KOPT-K1 (cell line): Measurements from ENCODE around the gene CCDC93.
"Not testable (repeated sequence)": the region's sequence is repeated elsewhere in the genome, so short reads cannot be mapped to it uniquely, and the experiment has no call there.

Source experiments
- H3K27ac ChIP-seq: fragments of 200-600 bp; sonication (generic); 2 replicates; pipeline ENCODE4 v1.5.1; 2016; ENCODE audit warnings: antibody characterized with exemption, mild to moderate bottlenecking, low read depth, low read length; ENCODE audit not compliant: poor library complexity, severe bottlenecking
- H3K36me3 ChIP-seq: fragments of 200-600 bp; sonication (generic); 2 replicates; pipeline ENCODE4 v1.5.1; 2017; ENCODE audit warnings: antibody characterized with exemption, mild to moderate bottlenecking, low read length, moderate library complexity; ENCODE audit not compliant: insufficient read depth
- H3K9me3 ChIP-seq: fragments of 200-600 bp; sonication (generic); 2 replicates; pipeline ENCODE4 v1.5.1; 2017; ENCODE audit warnings: antibody characterized with exemption, low read length, mild to moderate bottlenecking; ENCODE audit not compliant: insufficient read depth, poor library complexity, severe bottlenecking

CCDC93 gene

DNA sequence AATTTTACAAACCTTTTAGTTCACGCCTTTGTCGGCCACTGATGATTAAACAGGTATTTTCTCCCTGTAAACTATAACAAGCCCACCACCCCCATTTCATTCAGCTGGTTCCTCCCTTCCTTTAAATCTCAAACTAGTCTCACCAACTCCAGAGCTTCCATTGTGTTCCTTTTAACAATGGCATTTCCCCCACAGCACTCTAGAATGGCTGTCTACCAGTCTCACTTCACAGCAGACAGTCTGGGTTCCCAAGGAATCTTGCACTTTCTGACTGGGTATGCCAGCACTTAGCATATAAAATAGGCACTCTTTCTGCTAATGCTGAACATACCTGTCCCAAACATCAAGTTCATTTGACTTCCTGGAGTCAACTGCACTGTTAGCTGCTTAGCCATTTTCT, 75.3 kb downstream of the CCDC93 start:
- H3K36me3 ChIP-seq: peaks cover 99% of the 10 kb centered on the region
- H3K27ac ChIP-seq: no peak overlapping the region
- H3K9me3 ChIP-seq: no peaks in the 10 kb centered on the region

DNA sequence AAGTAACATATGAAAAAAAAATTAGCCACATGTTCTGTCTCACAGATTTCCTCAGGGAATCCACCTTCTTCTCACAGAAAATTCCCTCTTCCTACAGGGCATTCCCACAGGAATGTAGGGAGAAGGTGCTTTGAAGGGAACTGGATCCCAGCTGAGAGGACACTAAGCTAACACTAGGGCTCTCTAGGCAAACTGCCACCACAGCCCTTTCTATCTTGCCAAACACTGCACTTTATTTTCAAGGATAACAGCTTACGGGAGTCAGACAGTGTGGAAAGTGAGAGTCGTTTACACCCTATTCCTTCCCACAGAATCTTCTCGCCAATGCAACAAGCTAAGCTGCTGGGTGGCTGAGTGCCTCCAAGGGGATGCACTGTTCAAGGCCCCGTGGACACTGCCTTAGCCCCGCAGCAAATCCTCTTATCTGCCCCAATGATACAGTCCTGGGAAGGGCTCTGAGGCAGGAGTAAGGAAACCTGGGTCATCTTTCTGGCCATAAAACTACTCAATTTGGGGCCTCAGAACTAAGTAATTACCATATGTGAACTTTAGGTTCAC, 76.9 kb downstream of the CCDC93 start:
- Histone ChIP-seq H3K36me3 (peaks cover 99% of the 10 kb centered on the region), H3K9me3 (no peaks in the 10 kb centered on the region), H3K27ac (no peak overlapping the region)

DNA sequence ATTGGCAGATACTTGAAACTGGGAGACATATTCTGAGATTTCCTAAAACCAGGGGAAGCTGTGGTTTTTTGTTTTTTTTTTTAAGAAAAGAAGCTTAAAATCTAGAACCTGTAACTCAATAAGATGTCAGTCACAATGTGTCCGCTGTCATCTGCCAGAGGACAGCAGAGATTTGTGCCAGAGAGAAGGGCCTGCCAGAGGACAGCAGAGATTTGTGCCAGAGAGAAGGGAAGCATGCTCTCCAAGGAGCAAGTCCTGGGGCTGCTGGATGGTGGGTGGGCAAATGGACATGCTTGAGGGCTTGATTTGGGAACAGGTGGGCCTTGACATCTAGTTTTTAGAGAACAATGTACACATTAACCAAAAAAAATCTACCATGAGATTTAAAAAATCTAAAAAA, 77.9 kb downstream of the CCDC93 start:
- peaks cover 99% of the 10 kb centered on the region for H3K36me3 ChIP-seq
- H3K27ac ChIP-seq: no peak overlapping the region
- no peaks in the 10 kb centered on the region for H3K9me3 ChIP-seq

DNA sequence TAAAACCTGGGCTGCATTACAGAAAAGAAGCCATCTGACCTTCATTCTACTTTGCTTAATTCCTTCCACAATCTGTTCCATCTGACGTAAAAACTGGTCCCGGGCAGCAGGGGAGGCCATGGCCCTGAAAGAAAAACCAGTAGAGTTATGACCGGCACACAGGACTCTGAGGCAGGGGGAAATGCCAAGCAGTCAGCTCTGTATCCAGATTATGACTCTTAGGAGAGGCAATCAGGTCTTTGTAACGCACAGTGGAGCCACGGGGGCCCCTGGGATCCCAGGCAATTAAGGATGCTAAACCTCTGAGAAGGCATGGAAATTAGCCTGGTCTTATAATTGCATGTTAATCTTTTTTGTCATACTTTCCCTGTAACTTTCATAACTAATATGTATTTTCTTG, 78.4 kb downstream of the CCDC93 start:
- H3K27ac ChIP-seq: no peak overlapping the region
- H3K9me3 ChIP-seq: no peaks in the 10 kb centered on the region
- peaks cover 99% of the 10 kb centered on the region for H3K36me3 ChIP-seq

DNA sequence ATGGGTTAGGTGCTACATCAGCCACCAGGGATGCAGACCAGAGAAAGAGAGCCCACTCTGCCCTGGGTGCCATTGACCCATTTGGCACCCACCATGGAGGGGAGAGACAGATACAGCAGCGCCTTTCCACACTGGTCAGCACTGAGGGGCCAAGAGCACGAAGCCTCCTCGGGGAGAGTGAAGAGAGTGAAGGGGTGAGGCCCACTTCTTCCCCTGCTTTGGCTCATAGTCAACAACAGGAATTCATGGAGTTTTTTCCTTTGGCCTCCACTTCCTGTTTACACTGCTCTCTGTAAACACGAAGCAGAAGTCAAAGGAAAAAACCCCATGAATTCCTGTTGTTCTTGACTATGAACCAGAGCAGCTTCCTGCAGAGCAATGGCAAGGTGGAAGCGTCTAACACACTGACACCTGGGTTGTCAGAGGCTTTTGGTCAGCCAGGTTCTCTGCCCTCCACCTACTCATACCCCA, 80.0 kb downstream of the CCDC93 start:
- peaks cover 99% of the 10 kb centered on the region for H3K36me3 ChIP-seq
- no peaks in the 10 kb centered on the region for H3K9me3 ChIP-seq
- no peak overlapping the region for H3K27ac ChIP-seq

DNA sequence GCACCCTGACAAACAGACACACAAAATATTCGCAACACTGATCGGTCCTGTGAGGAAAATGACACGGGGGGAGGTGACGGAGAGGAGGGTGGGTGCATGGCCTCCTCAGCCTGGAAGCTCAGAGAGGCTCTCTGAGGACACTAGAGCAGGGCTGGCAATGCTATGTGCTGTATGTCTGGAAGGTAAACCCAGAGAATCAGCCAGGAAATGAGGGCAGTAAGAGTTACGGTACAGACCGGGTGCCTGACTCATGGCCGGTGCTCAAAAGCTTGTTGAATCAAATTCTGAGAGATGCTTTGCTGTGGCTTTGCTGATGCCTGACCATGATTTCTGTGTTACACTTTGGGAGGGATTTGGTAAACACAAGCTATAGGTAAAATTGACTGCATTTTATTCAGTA, 81.9 kb downstream of the CCDC93 start:
- Histone ChIP-seq H3K9me3 (no peaks in the 10 kb centered on the region), H3K27ac (no peak overlapping the region), H3K36me3 (peaks cover 80% of the 10 kb centered on the region)

DNA sequence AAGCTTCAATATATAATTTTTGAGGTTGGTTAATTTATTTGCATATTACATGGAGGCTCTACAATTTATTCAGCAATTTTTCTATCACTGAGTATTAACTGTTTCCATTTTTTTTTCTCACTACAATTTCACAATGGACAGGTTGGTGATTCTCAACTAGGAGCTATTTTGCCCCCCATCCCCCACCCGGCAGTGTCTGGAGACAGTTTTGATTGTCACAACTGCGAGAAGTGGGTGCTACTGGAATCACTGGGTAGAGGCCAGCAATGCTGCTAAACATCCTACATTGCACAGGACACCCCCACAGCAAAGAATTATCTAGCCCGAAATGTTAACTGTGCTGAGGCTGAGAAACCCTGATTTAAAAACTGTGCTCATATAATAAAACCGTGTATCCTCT, 82.6 kb downstream of the CCDC93 start:
- H3K27ac ChIP-seq: no peak overlapping the region
- no peaks in the 10 kb centered on the region for H3K9me3 ChIP-seq
- H3K36me3 ChIP-seq: peaks cover 73% of the 10 kb centered on the region

DNA sequence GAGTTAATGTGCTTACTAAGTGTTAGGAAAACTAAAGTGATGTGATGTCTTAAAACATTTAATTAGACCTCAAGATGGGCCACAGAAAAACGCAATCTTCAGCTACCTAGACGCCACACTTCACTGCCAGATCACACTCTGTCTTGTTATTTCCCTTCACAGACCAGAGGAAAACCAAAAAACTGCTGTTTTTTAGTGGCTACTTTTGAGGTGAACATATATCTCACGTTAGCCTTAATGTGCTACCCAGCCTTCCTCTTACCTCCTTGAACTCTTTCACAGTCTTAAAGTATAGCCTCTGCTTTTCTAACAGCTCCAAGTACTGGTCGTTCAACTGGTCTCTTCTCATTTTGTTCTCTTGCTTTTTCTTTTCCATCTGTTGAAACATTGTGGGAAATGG, 83.1 kb downstream of the CCDC93 start:
- no peaks in the 10 kb centered on the region for H3K9me3 ChIP-seq
- peaks cover 68% of the 10 kb centered on the region for H3K36me3 ChIP-seq
- no peak overlapping the region for H3K27ac ChIP-seq

DNA sequence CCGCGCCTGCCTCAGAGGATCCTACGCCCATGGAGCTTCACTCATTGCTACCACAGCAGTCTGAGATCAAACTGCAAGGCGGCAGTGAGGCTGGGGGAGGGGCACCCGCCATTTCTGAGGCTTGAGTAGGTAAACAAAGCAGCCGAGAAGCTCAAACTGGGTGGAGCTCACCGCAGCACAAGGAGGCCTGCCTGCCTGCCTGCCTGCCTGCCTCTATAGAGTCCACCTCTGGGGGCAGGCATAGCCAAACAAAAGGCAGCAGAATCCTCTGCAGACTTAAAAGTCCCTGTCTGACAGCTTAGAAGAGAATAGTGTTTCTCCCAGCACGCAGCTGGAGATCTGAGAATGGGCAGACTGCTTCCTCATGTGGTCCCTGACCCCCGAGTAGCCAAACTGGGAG, 90.4 kb downstream of the CCDC93 start:
- H3K36me3 ChIP-seq: peaks cover 47% of the 10 kb centered on the region
- H3K27ac ChIP-seq, H3K9me3 ChIP-seq: not testable (repeated sequence)

DNA sequence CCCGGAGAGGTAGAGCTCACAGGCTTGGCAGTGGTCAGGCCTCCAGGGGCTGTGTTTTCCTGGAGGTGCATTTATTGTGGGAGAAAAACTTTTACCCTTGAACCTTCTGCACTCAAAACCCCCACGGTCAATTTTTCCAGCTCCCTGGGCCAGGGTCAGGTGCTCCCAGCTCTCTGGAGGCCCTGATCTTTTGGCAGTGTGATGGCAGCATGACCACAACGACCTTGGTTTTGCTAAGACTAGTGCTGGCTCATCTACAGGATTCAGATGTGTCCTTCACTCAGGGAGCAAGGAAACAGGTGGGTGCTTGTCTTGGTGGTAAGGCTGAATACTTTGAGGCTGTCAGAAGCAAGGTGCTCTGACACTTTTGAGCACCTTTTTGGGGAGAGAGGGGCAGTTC, 92.3 kb downstream of the CCDC93 start:
- H3K36me3 ChIP-seq: peaks cover 66% of the 10 kb centered on the region

DNA sequence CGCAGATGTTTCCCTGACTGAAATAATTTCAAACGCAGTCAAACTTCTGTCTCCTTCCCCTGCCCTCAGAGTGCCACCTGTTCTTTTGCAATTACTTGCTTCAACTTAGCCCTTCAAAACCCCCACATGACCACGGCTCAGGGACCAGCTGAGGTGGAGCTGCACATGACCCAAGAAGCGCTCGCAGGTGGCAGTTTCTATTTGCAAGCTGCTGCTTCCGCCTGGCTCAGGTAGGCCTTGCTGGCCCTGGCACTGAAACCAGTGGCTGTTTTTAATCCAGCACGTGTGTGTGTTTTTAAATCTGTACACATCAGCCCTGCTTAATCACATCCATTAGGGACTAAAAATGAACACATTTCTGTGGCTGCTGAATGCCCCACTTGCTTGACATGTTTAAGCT, 95.3 kb downstream of the CCDC93 start:
- Histone ChIP-seq H3K9me3 (no peaks in the 10 kb centered on the region), H3K36me3 (peaks cover 86% of the 10 kb centered on the region), H3K27ac (no peak overlapping the region)

More for the DNA sequence above, 92.3 kb downstream of the CCDC93 start:
- no peaks in the 10 kb centered on the region for H3K9me3 ChIP-seq
- H3K27ac ChIP-seq: no peak overlapping the region

DNA sequence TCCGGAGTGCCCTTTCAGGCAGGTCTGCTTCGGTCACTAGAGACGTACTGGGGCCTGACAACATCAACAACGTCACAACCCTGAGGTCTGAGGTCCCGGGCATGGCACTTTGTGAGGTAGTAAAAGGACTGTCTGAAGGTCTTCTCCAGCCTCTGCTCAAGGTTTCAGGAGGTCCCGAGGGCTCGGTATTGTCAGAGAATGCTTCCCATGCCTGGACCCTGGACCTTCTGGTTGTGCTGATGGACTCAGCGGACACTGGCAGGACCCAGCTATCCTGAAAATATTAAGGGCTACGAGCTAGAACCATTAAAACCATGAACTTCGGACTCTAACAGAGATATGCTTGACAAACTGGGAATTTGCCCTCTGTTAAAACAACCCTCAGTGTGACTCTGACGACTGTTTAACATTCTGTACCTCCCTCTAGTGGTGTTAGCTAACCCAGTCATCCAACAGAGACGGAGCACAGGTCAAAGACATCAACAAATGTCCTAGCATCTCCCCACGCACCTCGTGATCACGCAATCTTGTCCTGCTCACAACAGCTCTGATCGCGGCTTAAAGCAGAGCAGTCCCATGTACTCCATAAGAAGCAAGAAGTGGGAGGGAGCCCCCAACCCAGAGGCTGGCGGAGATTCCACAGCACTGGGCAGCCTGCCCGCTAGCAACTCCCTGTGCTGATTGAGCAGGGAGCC, 96.5 kb downstream of the CCDC93 start:
- H3K9me3 ChIP-seq: no peaks in the 10 kb centered on the region
- peaks cover 77% of the 10 kb centered on the region for H3K36me3 ChIP-seq
- H3K27ac ChIP-seq: no peak overlapping the region

DNA sequence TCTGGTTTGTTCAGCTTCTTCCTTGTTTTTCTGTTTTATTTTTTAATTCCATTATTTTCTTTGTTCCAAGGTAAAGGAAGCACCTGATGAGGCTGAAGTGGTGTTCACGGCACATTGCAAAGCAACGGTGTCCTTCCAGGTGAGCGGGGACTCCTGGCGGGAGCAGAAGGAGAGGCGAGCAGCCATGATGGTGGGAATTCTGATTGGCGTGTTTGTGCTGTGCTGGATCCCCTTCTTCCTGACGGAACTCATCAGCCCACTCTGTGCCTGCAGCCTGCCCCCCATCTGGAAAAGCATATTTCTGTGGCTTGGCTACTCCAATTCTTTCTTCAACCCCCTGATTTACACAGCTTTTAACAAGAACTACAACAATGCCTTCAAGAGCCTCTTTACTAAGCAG, 110.9 kb downstream of the CCDC93 start:
- Histone ChIP-seq H3K9me3 (no peaks in the 10 kb centered on the region), H3K27ac (no peak overlapping the region), H3K36me3 (no peaks in the 10 kb centered on the region)

DNA sequence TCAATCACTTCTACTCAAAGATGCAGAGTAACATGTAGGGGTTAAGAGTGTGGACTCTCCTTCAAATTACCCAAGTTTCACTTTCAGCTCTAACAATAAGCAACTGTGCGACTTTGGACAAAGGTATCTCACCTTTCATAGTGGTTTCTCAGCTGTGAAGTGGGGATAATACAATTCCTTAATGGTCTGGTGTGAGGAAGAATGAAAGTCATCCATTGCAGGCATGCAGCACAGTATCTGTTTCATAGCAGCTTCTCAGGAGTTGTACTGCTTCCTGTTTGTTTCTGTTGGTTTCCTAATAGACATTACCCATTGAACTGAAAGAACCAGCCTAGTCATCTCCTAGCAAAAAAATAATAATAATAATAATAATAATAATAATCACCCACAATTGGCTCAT, 125.0 kb downstream of the CCDC93 start:
- Histone ChIP-seq H3K27ac (no peak overlapping the region), H3K9me3 (no peaks in the 10 kb centered on the region), H3K36me3 (no peaks in the 10 kb centered on the region)

DNA sequence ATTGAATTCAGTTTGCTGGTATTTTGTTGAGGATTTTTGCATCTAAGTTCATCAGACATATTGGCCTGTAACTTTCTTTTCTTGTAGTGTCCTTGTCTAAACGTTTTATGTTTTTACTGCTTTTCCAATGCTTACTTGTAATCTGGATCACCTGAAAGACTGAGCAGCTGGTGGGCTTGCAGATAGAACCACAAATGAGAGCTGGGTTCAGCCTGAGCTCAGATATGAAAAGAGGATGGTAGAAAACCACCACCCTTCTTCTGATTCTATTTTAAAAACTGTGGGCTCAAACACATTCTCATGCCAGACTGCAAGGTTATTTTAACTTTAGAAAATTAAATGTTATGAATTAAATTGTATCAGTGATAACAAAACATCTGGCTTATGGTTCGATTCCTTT, 128.6 kb downstream of the CCDC93 start:
- Histone ChIP-seq H3K9me3 (no peaks in the 10 kb centered on the region), H3K27ac (no peak overlapping the region), H3K36me3 (no peaks in the 10 kb centered on the region)

DNA sequence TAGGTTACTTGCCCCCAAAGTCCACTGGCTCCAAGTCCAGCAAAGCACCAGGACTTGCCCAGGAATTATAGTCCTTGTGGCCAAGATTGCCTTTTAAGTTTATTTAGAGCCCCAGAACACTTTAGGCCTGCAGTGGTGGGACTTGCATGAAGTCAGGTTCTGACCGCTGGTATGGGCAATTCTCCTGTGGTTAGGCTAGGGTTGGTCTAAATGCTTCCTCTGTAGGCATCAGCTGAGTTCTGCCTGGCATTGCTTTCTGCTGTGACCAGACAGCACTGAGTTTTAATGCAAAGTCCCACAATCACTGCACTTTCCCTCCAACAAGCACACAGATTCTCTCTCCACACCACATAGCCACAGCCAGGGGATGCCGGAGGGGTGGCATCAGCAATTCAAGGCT, 134.9 kb downstream of the CCDC93 start:
- Histone ChIP-seq H3K27ac (no peak overlapping the region), H3K9me3 (no peaks in the 10 kb centered on the region), H3K36me3 (no peaks in the 10 kb centered on the region)
